Measurements from ENCODE around the gene PDGFRA. TPM values are rescaled to one million over a fixed set of nuclear protein-coding genes. Genes with fewer than 3 reads are reported as not detected.
A peak's percentile ranks its signal among the peaks of the same experiment; 100 is the strongest.

PDGFRA gene
- total RNA-seq, 4 donors from 2014 or later = 95.2 to 181 (median 114) TPM

DNA sequence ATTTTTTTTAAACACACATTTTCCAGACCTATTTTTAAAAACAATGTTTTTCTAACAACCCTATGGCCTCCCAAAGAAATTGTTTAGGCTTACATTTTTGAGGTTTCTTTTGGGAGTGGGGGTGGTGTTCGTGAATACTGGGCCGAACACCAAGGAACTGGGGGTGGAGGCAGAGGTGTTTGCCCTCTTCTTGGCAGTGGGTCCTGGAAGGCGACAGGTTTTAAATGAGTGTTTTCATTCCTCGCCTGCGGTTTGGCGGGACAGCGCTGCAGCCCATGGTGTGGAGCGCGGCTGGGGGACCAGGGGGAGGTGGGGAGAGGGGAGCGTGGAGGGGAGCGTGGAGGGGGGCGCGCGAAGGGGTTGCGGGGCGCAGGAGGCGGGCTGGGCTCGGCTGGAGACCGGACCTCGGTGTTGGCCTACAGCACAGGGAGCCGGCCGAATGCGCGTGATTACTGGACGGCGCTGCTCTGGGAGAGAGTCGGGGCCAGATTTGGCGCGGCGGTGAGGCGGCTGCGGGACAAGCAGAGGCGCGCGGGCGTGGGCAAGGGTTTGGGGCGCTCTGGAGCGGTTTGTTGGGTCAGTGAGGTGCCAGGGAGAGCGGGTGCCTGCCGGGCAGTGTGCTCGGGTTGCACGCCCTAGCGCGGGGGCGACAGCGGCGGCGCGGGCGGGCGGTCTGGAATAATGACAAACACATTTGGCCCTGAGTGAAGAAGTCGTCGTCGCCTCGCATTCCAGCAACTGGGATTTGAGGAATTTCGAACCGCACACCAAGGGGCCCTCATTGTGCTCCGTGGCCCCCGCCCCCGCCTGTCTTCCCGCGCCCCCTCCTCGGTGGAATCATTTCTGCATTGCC is 764 bp downstream of the PDGFRA start:
- Histone ChIP-seq H3K4me3 (peak overlapping the region; percentile 54 to 71 (median 58)), H3K4me1 (peaks cover 66 to 94% (median 81%) of the 10 kb centered on the region in 4 donors), H3K9me3 (no peaks in the 10 kb centered on the region), H3K36me3 (no peaks in the 10 kb centered on the region), H3K27ac (replicated peaks in 1 of 4) (peak overlapping the region; percentile 69 to 75 (median 74)), H3K27me3 (peaks cover 16 to 97% (median 79%) of the 10 kb centered on the region in 4 donors)
- intact Hi-C loops (cut with DNase I) = loop anchor here (5.0 to 10.0 kb wide), 4 partner anchors 525 to 1995 kb away; no protein-coding TSS in a partner anchor
- TF ChIP-seq EP300 (IDR thresholded peaks at IDR 0.05) = no peak
- TF ChIP-seq, protein P1, sequence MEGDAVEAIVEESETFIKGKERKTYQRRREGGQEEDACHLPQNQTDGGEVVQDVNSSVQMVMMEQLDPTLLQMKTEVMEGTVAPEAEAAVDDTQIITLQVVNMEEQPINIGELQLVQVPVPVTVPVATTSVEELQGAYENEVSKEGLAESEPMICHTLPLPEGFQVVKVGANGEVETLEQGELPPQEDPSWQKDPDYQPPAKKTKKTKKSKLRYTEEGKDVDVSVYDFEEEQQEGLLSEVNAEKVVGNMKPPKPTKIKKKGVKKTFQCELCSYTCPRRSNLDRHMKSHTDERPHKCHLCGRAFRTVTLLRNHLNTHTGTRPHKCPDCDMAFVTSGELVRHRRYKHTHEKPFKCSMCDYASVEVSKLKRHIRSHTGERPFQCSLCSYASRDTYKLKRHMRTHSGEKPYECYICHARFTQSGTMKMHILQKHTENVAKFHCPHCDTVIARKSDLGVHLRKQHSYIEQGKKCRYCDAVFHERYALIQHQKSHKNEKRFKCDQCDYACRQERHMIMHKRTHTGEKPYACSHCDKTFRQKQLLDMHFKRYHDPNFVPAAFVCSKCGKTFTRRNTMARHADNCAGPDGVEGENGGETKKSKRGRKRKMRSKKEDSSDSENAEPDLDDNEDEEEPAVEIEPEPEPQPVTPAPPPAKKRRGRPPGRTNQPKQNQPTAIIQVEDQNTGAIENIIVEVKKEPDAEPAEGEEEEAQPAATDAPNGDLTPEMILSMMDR (IDR thresholded peaks at IDR 0.05) = no peak
- no peak for TF ChIP-seq POLR2A (IDR thresholded peaks at IDR 0.05; ENCODE audit: low read depth)
- no peak for TF ChIP-seq POLR2AphosphoS5 (IDR thresholded peaks at IDR 0.05)
- no peak for DNase-seq (ENCODE audit: extremely low spot score)
- WGBS = 2% methylated on average over 25 of the region's 63 CpGs

DNA sequence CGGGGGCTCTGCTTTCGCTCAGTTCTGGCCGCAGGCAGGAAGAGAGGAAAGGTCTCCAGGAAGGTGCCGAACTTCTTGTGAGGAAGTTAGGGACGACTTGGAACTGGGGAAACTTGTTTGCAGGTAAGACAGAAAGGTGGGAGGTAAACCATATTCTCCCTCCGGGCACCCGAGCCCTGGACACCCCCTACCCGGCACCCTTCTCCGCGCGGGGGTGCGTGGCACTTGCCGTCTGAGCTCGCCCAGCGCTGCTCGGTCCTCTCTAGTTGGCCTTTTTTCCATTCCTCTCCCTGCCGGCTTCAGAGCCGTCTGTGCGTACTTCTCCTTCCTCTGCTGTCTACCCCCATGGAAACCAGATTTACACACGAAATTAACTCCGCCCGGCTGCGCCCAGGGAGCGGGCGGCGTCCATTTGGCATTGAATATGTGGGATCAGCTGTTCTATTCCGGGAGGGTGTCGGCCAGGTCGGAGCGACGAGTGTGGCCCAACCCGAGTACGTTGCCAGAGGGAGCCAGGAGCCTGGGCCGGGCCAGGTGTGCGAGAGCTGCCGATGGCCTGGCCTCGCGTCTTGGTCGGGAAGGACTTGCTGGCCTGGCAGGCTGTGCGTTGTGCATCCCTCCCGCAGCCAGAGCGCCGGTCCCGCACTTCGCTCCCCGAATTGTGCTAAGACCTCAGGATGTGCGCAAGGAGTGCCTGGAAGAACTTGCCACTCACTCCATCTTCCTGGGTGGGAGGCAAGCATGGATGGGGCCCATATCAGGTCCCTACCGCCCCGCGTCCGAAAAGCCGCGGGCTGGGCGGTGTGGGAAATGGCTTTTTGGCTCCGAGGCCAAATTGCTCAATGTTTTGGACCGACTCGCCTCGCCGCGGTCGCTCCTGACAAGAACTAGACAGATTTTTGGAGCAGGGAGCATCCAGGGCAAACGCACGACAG is 1.7 kb downstream of the PDGFRA start:
- Histone ChIP-seq H3K27ac (replicated peaks in 1 of 4) (peak overlapping the region; percentile 69 to 75 (median 74)), H3K4me3 (peak overlapping the region; percentile 54 to 71 (median 58)), H3K36me3 (no peaks in the 10 kb centered on the region), H3K9me3 (no peaks in the 10 kb centered on the region), H3K4me1 (peaks cover 64 to 85% (median 76%) of the 10 kb centered on the region in 4 donors), H3K27me3 (peaks cover 16 to 93% (median 72%) of the 10 kb centered on the region in 4 donors)
- DNase-seq (ENCODE audit: extremely low spot score) = no peak
- 5% methylated on average over 43 of the region's 63 CpGs for WGBS
- TF ChIP-seq POLR2A (IDR thresholded peaks at IDR 0.05; ENCODE audit: low read depth) (no peak), POLR2AphosphoS5 (IDR thresholded peaks at IDR 0.05) (peak; percentile 19 to 51)
- intact Hi-C loops (cut with DNase I) = loop anchor here (5.0 to 10.0 kb wide), 2 partner anchors 1033 to 1996 kb away; no protein-coding TSS in a partner anchor

DNA sequence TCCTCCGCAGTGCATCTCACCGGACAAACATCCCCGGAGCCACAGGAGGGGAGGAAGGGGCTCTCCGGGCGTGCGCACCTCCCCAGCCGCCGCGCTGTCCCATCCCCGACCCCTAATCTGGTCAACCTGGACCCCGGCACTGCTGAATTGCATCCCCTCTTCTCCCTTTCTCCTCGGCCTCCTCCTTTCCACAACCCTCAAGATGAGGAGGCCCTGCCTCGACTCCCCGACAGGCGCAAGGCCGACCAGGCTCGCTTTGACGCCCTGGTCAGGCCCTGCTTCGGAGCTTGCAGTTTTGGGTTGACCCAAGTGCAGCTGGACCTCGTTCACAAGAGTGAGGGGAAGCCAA is 2.3 kb downstream of the PDGFRA start:
- Histone ChIP-seq H3K36me3 (no peaks in the 10 kb centered on the region), H3K4me3 (peak overlapping the region; percentile 54 to 71 (median 58)), H3K4me1 (peaks cover 58 to 78% (median 70%) of the 10 kb centered on the region in 4 donors), H3K9me3 (no peaks in the 10 kb centered on the region), H3K27me3 (peaks cover 16 to 93% (median 66%) of the 10 kb centered on the region in 4 donors), H3K27ac (replicated peaks in 1 of 4) (peak overlapping the region; percentile 69 to 75 (median 74))
- WGBS = 12% methylated on average over 18 of the region's 20 CpGs
- intact Hi-C loops (cut with DNase I) = loop anchor here (5.0 to 10.0 kb wide), 2 partner anchors 1034 to 1997 kb away; no protein-coding TSS in a partner anchor
- DNase-seq (ENCODE audit: extremely low spot score) = no peak
- TF ChIP-seq POLR2A (IDR thresholded peaks at IDR 0.05; ENCODE audit: low read depth) (no peak), EP300 (IDR thresholded peaks at IDR 0.05) (no peak), POLR2AphosphoS5 (IDR thresholded peaks at IDR 0.05) (no peak)
- TF ChIP-seq, protein P1 (IDR thresholded peaks at IDR 0.05) = no peak

DNA sequence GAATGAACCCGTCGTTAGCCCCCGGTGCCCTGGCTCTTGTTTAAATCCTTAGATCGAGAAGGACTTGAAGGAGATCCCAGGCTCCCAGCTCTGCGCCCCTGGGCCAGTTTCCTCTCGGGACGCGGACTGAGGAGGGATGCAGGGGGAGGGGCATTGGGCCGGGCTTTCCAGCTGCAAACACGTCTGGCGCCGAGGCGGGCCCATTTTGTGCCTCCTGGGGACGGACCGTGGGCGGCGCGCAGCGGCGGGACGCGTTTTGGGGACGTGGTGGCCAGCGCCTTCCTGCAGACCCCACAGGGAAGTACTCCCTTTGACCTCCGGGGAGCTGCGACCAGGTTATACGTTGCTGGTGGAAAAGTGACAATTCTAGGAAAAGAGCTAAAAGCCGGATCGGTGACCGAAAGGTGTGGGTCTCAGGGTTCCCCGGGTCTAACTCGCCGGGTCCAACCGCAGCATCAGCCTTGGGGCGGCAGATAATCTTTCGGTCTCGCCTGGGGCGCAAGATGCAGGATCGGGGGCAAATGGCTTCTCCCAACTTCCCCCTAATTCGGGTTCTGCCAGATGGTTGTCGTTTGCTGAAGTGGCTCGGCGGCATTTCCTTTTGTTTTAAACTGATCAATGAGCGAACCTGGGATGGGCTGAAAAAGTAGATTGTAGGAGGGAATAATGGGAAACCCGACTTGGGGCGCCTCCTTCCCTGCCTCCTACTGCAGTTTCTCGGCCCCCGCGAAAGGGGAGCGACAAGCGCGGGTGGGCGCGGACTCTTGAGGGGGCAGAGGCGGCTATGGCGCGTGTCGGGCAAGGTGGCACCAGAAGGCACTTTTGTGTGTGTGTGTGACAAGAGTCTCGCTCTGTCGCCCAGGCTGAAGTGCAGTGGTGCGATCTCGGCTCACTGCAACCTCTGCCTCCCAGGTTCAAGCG is 2.9 kb downstream of the PDGFRA start:
- peak overlapping the region; percentile 69 to 75 (median 74) for H3K27ac ChIP-seq (replicated peaks in 1 of 4)
- no peak for DNase-seq (ENCODE audit: extremely low spot score)
- H3K4me1 ChIP-seq = peaks cover 51 to 72% (median 64%) of the 10 kb centered on the region in 4 donors
- intact Hi-C loops (cut with DNase I) = loop anchor here (5.0 to 10.0 kb wide), 2 partner anchors 1035 to 1997 kb away; no protein-coding TSS in a partner anchor
- peaks cover 16 to 93% (median 60%) of the 10 kb centered on the region in 4 donors for H3K27me3 ChIP-seq
- H3K36me3 ChIP-seq = no peaks in the 10 kb centered on the region
- WGBS = 3% methylated on average over 27 of the region's 63 CpGs
- TF ChIP-seq EP300 (IDR thresholded peaks at IDR 0.05) (no peak), POLR2A (IDR thresholded peaks at IDR 0.05; ENCODE audit: low read depth) (no peak)
- H3K4me3 ChIP-seq = peak overlapping the region; percentile 54 to 71 (median 58)
- no peaks in the 10 kb centered on the region for H3K9me3 ChIP-seq
